IMR-90 (cell line): Measurements from ENCODE around the gene KLHL29. TPM values are rescaled to one million over a fixed set of nuclear protein-coding genes. Genes with fewer than 3 reads are reported as not detected.

Experiments
- ATAC-seq: fragments of 200-7000 bp; cut with Tn5 transposase; 2 replicates; pipeline ENCODE4 v1.9.1; 2020; ENCODE audit warnings: low read depth, mild to moderate bottlenecking, moderate library complexity
- BruUV-seq: library from RNA; stranded (reverse); fragments of 400-500 nt; replicated peaks from 2 replicates; lab custom pipeline; 2021; lab: Mats Ljungman, UMichigan
- CTCF ChIA-PET: fragments of 300-600 bp; formaldehyde crosslinking; extraction: SDS; loops from one replicate; lab custom pipeline; 2021; ENCODE audit warnings: antibody characterized with exemption; lab: Yijun Ruan, JAX
- POLR2A ChIA-PET: fragments of 300-600 bp; sonication (Branson Sonifier 250); formaldehyde crosslinking; loops from one replicate; lab custom pipeline; 2022; ENCODE audit warnings: antibody characterized with exemption; ENCODE audit not compliant: unreplicated experiment; lab: Charles Lee
- DNase-seq: peaks from one replicate; pipeline ENCODE4 v3.0.0; 2013
- H2AFZ ChIP-seq: replicated peaks from 2 replicates; pipeline ENCODE3; 2013; ENCODE audit warnings: low read length, mild to moderate bottlenecking; ENCODE audit not compliant: poor library complexity
- H2AK5ac ChIP-seq: 2 replicates; pipeline ENCODE4 v1.6.1; 2013; ENCODE audit warnings: low read depth, low read length, inconsistent platforms
- H2AK9ac ChIP-seq: replicated peaks from 2 replicates; pipeline ENCODE3; 2013; ENCODE audit warnings: mild to moderate bottlenecking, low read depth, low read length, moderate library complexity; ENCODE audit not compliant: poor library complexity
- H2BK120ac ChIP-seq: 2 replicates; pipeline ENCODE4 v1.6.1; 2013; ENCODE audit warnings: low read depth, low read length, inconsistent platforms
- H2BK15ac ChIP-seq: 3 replicates; pipeline ENCODE4 v1.6.1; 2013; ENCODE audit warnings: low read depth, low read length, inconsistent platforms
- H2BK20ac ChIP-seq: 2 replicates; pipeline ENCODE4 v1.6.1; 2013; ENCODE audit warnings: low read depth, mild to moderate bottlenecking, inconsistent platforms, low read length, moderate library complexity
- H2BK5ac ChIP-seq: 2 replicates; pipeline ENCODE4 v1.6.1; 2013; ENCODE audit warnings: mild to moderate bottlenecking, low read depth, low read length, inconsistent platforms; ENCODE audit not compliant: poor library complexity, severe bottlenecking
- H3K14ac ChIP-seq: replicated peaks from 2 replicates; pipeline ENCODE4 v1.6.1; 2013; ENCODE audit warnings: low read depth, low read length, inconsistent platforms
- H3K18ac ChIP-seq: 2 replicates; pipeline ENCODE4 v1.6.1; 2013; ENCODE audit warnings: low read depth, low read length, control low read depth
- H3K23ac ChIP-seq: 2 replicates; pipeline ENCODE4 v1.6.1; 2013; ENCODE audit warnings: low read depth, low read length, inconsistent platforms
- H3K27ac ChIP-seq: 2 replicates; pipeline ENCODE4 v1.5.1; 2013; ENCODE audit warnings: mild to moderate bottlenecking, control low read depth, low read length; ENCODE audit not compliant: insufficient read depth
- H3K27me3 ChIP-seq: 2 replicates; pipeline ENCODE4 v1.6.1; 2013; ENCODE audit warnings: low read length; ENCODE audit not compliant: control insufficient read depth, insufficient read depth
- H3K36me3 ChIP-seq: 2 replicates; pipeline ENCODE4 v1.6.1; 2013; ENCODE audit warnings: low read length, mixed read lengths; ENCODE audit not compliant: control insufficient read depth, insufficient read depth
- H3K4ac ChIP-seq: 2 replicates; pipeline ENCODE4 v1.6.1; 2013; ENCODE audit warnings: low read depth, low read length, inconsistent platforms
- H3K4me1 ChIP-seq: 2 replicates; pipeline ENCODE4 v1.6.1; 2013; ENCODE audit warnings: low read length, mixed read lengths; ENCODE audit not compliant: control insufficient read depth, insufficient read depth
- H3K4me2 ChIP-seq: 2 replicates; pipeline ENCODE4 v1.6.1; 2013; ENCODE audit warnings: low read depth, mild to moderate bottlenecking, control low read depth, low read length, moderate library complexity
- H3K4me3 ChIP-seq: 2 replicates; pipeline ENCODE4 v1.5.1; 2013; ENCODE audit warnings: low read depth, mild to moderate bottlenecking, control low read depth, low read length, moderate library complexity; ENCODE audit not compliant: insufficient read depth
- H3K56ac ChIP-seq: 2 replicates; pipeline ENCODE4 v1.6.1; 2013; ENCODE audit warnings: low read length, inconsistent platforms; ENCODE audit not compliant: insufficient read depth; ENCODE audit errors: extremely low read depth
- H3K79me1 ChIP-seq, 2 experiments: 2 replicates each; pipeline ENCODE4 v1.6.1; 2013; ENCODE audit warnings: low read length in 2 of 2, inconsistent platforms in 1 of 2, low read depth in 1 of 2
- H3K9ac ChIP-seq: 2 replicates; pipeline ENCODE4 v1.6.1; 2013; ENCODE audit warnings: low read depth, low read length, control low read depth
- H3K9me1 ChIP-seq: 2 replicates; pipeline ENCODE4 v1.6.1; 2013; ENCODE audit warnings: low read length, inconsistent platforms; ENCODE audit not compliant: insufficient read depth
- H3K9me3 ChIP-seq: 2 replicates; pipeline ENCODE4 v1.6.1; 2013; ENCODE audit warnings: low read length; ENCODE audit not compliant: control insufficient read depth, insufficient read depth
- H4K20me1 ChIP-seq: 2 replicates; pipeline ENCODE4 v1.6.1; 2013; ENCODE audit warnings: low read length, inconsistent platforms; ENCODE audit not compliant: insufficient read depth
- H4K5ac ChIP-seq: 2 replicates; pipeline ENCODE4 v1.6.1; 2013; ENCODE audit warnings: mild to moderate bottlenecking, low read depth, low read length, control low read depth
- H4K8ac ChIP-seq, 2 experiments: 2 replicates each; pipeline ENCODE4 v1.6.1; 2013; ENCODE audit warnings: low read depth in 2 of 2, low read length in 2 of 2, control low read depth in 1 of 2, inconsistent platforms in 1 of 2
- H4K91ac ChIP-seq: 2 replicates; pipeline ENCODE4 v1.6.1; 2013; ENCODE audit warnings: low read depth, low read length, inconsistent platforms; ENCODE audit not compliant: insufficient read depth
- CEBPB ChIP-seq: IDR thresholded peaks from 2 replicates; pipeline ENCODE4 v1.6.1; 2012; ENCODE audit warnings: low read depth, low read length, improper control_type of control experiment
- FOS ChIP-seq: fragments of 150-350 bp; IDR thresholded peaks from 2 replicates; pipeline ENCODE4 v1.6.1; 2016; ENCODE audit warnings: low read depth, low read length
- MAFK ChIP-seq: IDR thresholded peaks from 2 replicates; pipeline ENCODE4 v1.6.1; 2012; ENCODE audit warnings: low read depth, low read length, improper control_type of control experiment
- RAD21 ChIP-seq: IDR thresholded peaks from 2 replicates; pipeline ENCODE4 v1.6.1; 2012; ENCODE audit warnings: low read length, improper control_type of control experiment
- RCOR1 ChIP-seq: IDR thresholded peaks from 2 replicates; pipeline ENCODE4 v1.6.1; 2012; ENCODE audit warnings: mild to moderate bottlenecking, low read length, improper control_type of control experiment; ENCODE audit not compliant: insufficient replicate concordance
- WGBS, 2 experiments: methylation state at CpG; one replicate each; pipeline versions ENCODE4 v1.1.5 to v1.1.7; 2013; ENCODE audit warnings: missing lambda C conversion rate in 2 of 2; ENCODE audit not compliant: insufficient read length in 1 of 2; ENCODE audit errors: extremely low coverage in 2 of 2; 5-methylcytosine and 5-hydroxymethylcytosine counted together
- dilution Hi-C: fragments of 300-500 bp; cut with HindIII; formaldehyde crosslinking; loops from one replicate; pipeline ENCODE4 v1.14.3; 2018; ENCODE audit warnings: low sequenced_read_pairs; ENCODE audit not compliant: unreplicated experiment
- in situ Hi-C: fragments of 300-500 bp; cut with MboI; formaldehyde crosslinking; loops from 3 replicates; pipeline ENCODE4 v1.14.3; 2019; ENCODE audit warnings: low sequenced_read_pairs, inconsistent platforms, mixed read lengths
- intact Hi-C: fragments of 100-400 bp; cut with micrococcal nuclease; formaldehyde crosslinking; loops from 2 replicates; pipeline ENCODE4 v1.10.0; 2022
- polyA plus RNA-seq, 3 experiments: library from polyadenylated mRNA; depleted of rRNA; stranded (reverse); fragments of >200 nt; gene quantifications; 2 replicates each; pipeline ENCODE4 v1.2.3, GENCODE V29; 2012; ENCODE audit warnings: low replicate concordance in 1 of 3
- total RNA-seq: library from RNA; depleted of rRNA; stranded (reverse); fragments of >200 nt; gene quantifications from 2 replicates; pipeline ENCODE4 v1.2.3, GENCODE V29; 2012
- TF ChIP-seq, protein P1 (sequence below): conservative IDR thresholded peaks from 2 replicates; pipeline ENCODE4 v1.5.1; 2012; ENCODE audit warnings: mild to moderate bottlenecking, low read depth, low read length, improper control_type of control experiment
- TF ChIP-seq, protein P2 (sequence below): fragments of 150-350 bp; IDR thresholded peaks from 2 replicates; pipeline ENCODE4 v1.6.1; 2017; ENCODE audit warnings: mild to moderate bottlenecking, antibody characterized with exemption, low read length, low read depth

The KLHL29 gene
- total and polyA plus RNA-seq, 2 of the 4 experiments (the other 2 are of a cell fraction): 2.0 to 8.0 TPM

DNA sequence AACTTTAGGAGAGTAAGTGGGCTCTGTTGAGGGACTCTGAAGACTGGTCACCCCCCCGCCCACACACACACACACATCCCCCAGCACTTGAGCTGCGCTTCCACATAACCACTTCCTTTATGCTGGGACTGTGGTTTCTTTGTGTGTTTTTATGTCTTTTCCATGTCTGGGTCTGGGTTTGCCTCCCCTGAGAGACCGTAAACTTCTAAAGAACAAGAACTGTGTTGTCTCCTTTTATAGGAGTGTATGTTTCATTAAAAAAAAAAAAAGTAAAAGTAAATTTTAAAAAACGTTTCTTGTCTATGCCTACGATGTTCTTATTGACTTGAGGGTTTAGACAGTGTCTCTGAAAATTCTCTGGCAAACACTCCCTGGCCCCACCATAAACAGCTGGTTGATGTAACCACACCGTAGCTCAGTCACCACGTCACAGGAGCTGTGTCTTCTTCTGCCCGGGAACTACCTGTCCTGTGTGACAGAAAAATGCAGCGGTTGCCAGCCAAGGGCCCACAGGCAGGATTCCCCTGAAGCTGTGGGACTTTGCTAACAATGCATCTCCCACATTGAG is 68.0 kb downstream of the KLHL29 start:
- no peak for ATAC-seq
- Histone ChIP-seq H3K4me1 (peaks cover 24% of the 10 kb centered on the region), H3K14ac (peak overlapping the region; percentile 16), H4K91ac (peak overlapping the region; percentile 59), H3K27me3 (no peaks in the 10 kb centered on the region), H2BK15ac (no peak overlapping the region), H2AK9ac (no peak overlapping the region), H2BK5ac (no peak overlapping the region), H3K4me3 (no peak overlapping the region), H2AFZ (peak overlapping the region; percentile 36), H3K4ac (no peak overlapping the region; the same call in none of the 2 replicates), H3K18ac (no peak overlapping the region), H2BK20ac (no peak overlapping the region), H4K5ac (no peak overlapping the region), H3K9ac (no peak overlapping the region), H2BK120ac (peak overlapping the region; percentile 9; the same call in 1 of the 2 replicates), H3K27ac (no peak overlapping the region), H2AK5ac (peak overlapping the region; percentile 4; the same call in 1 of the 2 replicates), H3K36me3 (0 out of 2 replicates have a peak, but pooled peaks cover 1% of the 10 kb centered on the region), H3K9me1 (no peaks in the 10 kb centered on the region), H4K20me1 (peaks cover 9% of the 10 kb centered on the region; the same call in 1 of the 2 replicates), H3K79me1 (peaks cover 0 to 19% of the 10 kb centered on the region in 2 experiments; a peak in 3 of 4 replicates), H3K9me3 (no peaks in the 10 kb centered on the region), H3K23ac (no peak overlapping the region; the same call in 1 of the 2 replicates), H3K4me2 (no peak overlapping the region), H3K56ac (no peak overlapping the region), H4K8ac (no peak overlapping the region)
- BruUV-seq: no TSS peak
- TF ChIP-seq, protein P1, sequence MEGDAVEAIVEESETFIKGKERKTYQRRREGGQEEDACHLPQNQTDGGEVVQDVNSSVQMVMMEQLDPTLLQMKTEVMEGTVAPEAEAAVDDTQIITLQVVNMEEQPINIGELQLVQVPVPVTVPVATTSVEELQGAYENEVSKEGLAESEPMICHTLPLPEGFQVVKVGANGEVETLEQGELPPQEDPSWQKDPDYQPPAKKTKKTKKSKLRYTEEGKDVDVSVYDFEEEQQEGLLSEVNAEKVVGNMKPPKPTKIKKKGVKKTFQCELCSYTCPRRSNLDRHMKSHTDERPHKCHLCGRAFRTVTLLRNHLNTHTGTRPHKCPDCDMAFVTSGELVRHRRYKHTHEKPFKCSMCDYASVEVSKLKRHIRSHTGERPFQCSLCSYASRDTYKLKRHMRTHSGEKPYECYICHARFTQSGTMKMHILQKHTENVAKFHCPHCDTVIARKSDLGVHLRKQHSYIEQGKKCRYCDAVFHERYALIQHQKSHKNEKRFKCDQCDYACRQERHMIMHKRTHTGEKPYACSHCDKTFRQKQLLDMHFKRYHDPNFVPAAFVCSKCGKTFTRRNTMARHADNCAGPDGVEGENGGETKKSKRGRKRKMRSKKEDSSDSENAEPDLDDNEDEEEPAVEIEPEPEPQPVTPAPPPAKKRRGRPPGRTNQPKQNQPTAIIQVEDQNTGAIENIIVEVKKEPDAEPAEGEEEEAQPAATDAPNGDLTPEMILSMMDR: no peak
- TF ChIP-seq RAD21 (no peak), CEBPB (no peak), MAFK (no peak), FOS (no peak), RCOR1 (no peak)
- TF ChIP-seq, protein P2, sequence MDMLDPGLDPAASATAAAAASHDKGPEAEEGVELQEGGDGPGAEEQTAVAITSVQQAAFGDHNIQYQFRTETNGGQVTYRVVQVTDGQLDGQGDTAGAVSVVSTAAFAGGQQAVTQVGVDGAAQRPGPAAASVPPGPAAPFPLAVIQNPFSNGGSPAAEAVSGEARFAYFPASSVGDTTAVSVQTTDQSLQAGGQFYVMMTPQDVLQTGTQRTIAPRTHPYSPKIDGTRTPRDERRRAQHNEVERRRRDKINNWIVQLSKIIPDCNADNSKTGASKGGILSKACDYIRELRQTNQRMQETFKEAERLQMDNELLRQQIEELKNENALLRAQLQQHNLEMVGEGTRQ: no peak
- DNase-seq: peak; percentile 47
- in situ Hi-C loops: no loop called here
- CTCF ChIA-PET: no interaction called here
- POLR2A ChIA-PET: no interaction called here
- dilution Hi-C loops: no loop called here
- no CpG with 5 or more reads among the region's 9 CpGs for WGBS, 2 experiments
- intact Hi-C loops: no loop called here
